Parathyroid adenoma (tissue), 2 donors: ENCODE results near the gene PHACTR2.
"Not testable (repeated sequence)": the region's sequence is repeated elsewhere in the genome, so short reads cannot be mapped to it uniquely, and the experiment has no call there.

ENCODE experiments used
- H2AFZ ChIP-seq: fragments of 300-600 bp; sonication (generic); one replicate; pipeline ENCODE4 v1.7.0; 2017; ENCODE audit warnings: antibody characterized with exemption, mild to moderate bottlenecking
- H3K27ac ChIP-seq: fragments of 300-600 bp; sonication (generic); one replicate; pipeline ENCODE4 v1.7.0; 2017
- H3K27me3 ChIP-seq: fragments of 300-600 bp; sonication (generic); one replicate; pipeline ENCODE4 v1.7.0; 2017; ENCODE audit warnings: low read length; ENCODE audit not compliant: control insufficient read depth, insufficient read depth
- H3K36me3 ChIP-seq: fragments of 300-600 bp; sonication (generic); one replicate; pipeline ENCODE4 v1.7.0; 2017; ENCODE audit warnings: low read length; ENCODE audit not compliant: control insufficient read depth, insufficient read depth
- H3K4me1 ChIP-seq: fragments of 300-600 bp; sonication (generic); one replicate; pipeline ENCODE4 v1.7.0; 2017; ENCODE audit warnings: control low read depth
- H3K4me2 ChIP-seq: fragments of 300-600 bp; sonication (generic); one replicate; pipeline ENCODE4 v1.7.0; 2017; ENCODE audit warnings: low read length
- H3K4me3 ChIP-seq: fragments of 300-600 bp; sonication (generic); one replicate; pipeline ENCODE4 v1.7.0; 2017; ENCODE audit warnings: low read depth, low read length
- H3K79me2 ChIP-seq: fragments of 300-600 bp; sonication (generic); one replicate; pipeline ENCODE4 v1.7.0; 2017; ENCODE audit warnings: control low read depth
- H3K9ac ChIP-seq: fragments of 300-600 bp; sonication (generic); one replicate; pipeline ENCODE4 v1.7.0; 2017; ENCODE audit warnings: mild to moderate bottlenecking
- H3K9me3 ChIP-seq: fragments of 300-600 bp; sonication (generic); one replicate; pipeline ENCODE4 v1.7.0; 2017; ENCODE audit warnings: low read length; ENCODE audit not compliant: control insufficient read depth
- TF ChIP-seq, protein P1 (sequence below): fragments of 300-600 bp; sonication (generic); IDR thresholded peaks from one replicate; pipeline ENCODE4 v1.7.0; 2017; ENCODE audit warnings: antibody characterized with exemption, mild to moderate bottlenecking
- donor health status: primary hyperparathyroidism.

PHACTR2 gene

GRCh38 chr6:143637691-143638090, 40.1 kb upstream of the PHACTR2 start:
- TF ChIP-seq, protein P1, sequence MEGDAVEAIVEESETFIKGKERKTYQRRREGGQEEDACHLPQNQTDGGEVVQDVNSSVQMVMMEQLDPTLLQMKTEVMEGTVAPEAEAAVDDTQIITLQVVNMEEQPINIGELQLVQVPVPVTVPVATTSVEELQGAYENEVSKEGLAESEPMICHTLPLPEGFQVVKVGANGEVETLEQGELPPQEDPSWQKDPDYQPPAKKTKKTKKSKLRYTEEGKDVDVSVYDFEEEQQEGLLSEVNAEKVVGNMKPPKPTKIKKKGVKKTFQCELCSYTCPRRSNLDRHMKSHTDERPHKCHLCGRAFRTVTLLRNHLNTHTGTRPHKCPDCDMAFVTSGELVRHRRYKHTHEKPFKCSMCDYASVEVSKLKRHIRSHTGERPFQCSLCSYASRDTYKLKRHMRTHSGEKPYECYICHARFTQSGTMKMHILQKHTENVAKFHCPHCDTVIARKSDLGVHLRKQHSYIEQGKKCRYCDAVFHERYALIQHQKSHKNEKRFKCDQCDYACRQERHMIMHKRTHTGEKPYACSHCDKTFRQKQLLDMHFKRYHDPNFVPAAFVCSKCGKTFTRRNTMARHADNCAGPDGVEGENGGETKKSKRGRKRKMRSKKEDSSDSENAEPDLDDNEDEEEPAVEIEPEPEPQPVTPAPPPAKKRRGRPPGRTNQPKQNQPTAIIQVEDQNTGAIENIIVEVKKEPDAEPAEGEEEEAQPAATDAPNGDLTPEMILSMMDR, result no peak
- Histone ChIP-seq H3K4me1 (peaks cover 3% of the 10 kb centered on the region), H3K9ac (no peak overlapping the region), H3K4me2 (no peak overlapping the region), H3K9me3 (no peaks in the 10 kb centered on the region), H3K27me3 (no peaks in the 10 kb centered on the region), H3K36me3 (no peaks in the 10 kb centered on the region), H3K79me2 (peaks cover 36% of the 10 kb centered on the region), H3K4me3 (no peak overlapping the region), H3K27ac (no peak overlapping the region), H2AFZ (no peak overlapping the region)

DNA sequence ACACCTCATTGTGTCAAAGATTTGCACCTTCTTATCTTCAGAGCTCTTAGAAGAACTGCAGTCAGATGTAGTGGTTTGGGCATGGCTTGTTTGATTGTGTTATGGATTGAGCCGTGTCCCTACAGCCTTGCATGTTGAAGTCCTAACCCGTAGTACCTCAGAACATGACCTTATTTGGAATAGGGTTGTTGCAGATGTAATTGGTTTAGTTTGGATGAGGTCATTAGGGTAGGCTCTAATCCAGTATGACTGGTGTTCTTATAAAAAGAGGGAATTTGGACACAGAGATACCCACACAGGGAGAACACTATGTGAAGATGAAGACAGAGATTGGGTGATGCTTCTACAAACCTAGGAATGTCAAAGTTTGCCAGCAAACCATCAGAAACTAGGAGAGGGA, 35.4 kb upstream of the PHACTR2 start:
- H3K9ac ChIP-seq, result no peak overlapping the region
- no peaks in the 10 kb centered on the region for H3K36me3 ChIP-seq
- H3K79me2 ChIP-seq, result peaks cover 21% of the 10 kb centered on the region
- TF ChIP-seq, protein P1, result no peak
- H3K27ac ChIP-seq, result no peak overlapping the region
- H3K4me2 ChIP-seq, result no peak overlapping the region
- no peaks in the 10 kb centered on the region for H3K9me3 ChIP-seq
- H3K4me1 ChIP-seq, result no peaks in the 10 kb centered on the region
- H3K27me3 ChIP-seq, result no peaks in the 10 kb centered on the region
- no peak overlapping the region for H3K4me3 ChIP-seq
- H2AFZ ChIP-seq, result no peak overlapping the region

- Histone ChIP-seq H3K79me2 (peaks cover 19% of the 10 kb centered on the region), H3K9me3 (no peaks in the 10 kb centered on the region), H3K4me2 (no peak overlapping the region), H3K9ac (no peak overlapping the region), H3K4me1 (no peaks in the 10 kb centered on the region), H3K4me3 (no peak overlapping the region), H3K36me3 (no peaks in the 10 kb centered on the region), H3K27me3 (no peaks in the 10 kb centered on the region), H2AFZ (no peak overlapping the region), H3K27ac (no peak overlapping the region)
- TF ChIP-seq, protein P1, result no peak
Observed at GRCh38 chr6:143647191-143647590, 30.6 kb upstream of the PHACTR2 start.

GRCh38 chr6:143647732-143648131, 30.0 kb upstream of the PHACTR2 start:
- H3K79me2 ChIP-seq, result peaks cover 19% of the 10 kb centered on the region
- no peak overlapping the region for H3K4me3 ChIP-seq
- H3K9me3 ChIP-seq, result no peaks in the 10 kb centered on the region
- no peak overlapping the region for H3K9ac ChIP-seq
- no peak overlapping the region for H3K4me2 ChIP-seq
- no peak overlapping the region for H2AFZ ChIP-seq
- TF ChIP-seq, protein P1, result no peak
- no peaks in the 10 kb centered on the region for H3K4me1 ChIP-seq
- H3K36me3 ChIP-seq, result no peaks in the 10 kb centered on the region
- no peak overlapping the region for H3K27ac ChIP-seq
- no peaks in the 10 kb centered on the region for H3K27me3 ChIP-seq

DNA sequence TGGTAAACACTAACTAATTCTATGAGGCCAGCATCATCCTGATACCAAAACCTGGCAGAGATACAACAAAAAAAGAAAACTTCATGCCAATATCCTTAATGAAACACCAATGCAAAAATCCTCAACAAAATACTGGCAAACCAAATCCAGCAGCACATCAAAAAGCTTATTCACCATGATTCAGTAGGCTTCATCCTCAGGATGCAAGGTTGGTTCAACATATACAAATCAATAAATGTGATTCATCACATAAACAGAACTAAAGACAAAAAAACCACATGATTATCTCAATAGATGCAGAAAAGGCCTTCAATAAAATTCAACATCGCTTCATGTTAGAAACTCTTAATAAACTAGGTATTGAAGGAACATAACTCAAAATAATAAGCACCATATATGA, 28.4 kb upstream of the PHACTR2 start:
- not testable (repeated sequence) for H3K27ac ChIP-seq, H3K9ac ChIP-seq, H3K27me3 ChIP-seq, H3K36me3 ChIP-seq, H3K4me3 ChIP-seq, H3K4me2 ChIP-seq, H3K4me1 ChIP-seq, H3K9me3 ChIP-seq, H2AFZ ChIP-seq
- peaks cover 19% of the 10 kb centered on the region for H3K79me2 ChIP-seq

GRCh38 chr6:143651328-143651727, 26.4 kb upstream of the PHACTR2 start:
- H3K27me3 ChIP-seq, H3K9ac ChIP-seq, H2AFZ ChIP-seq, H3K4me2 ChIP-seq, H3K36me3 ChIP-seq, H3K9me3 ChIP-seq, H3K4me3 ChIP-seq, H3K4me1 ChIP-seq, H3K27ac ChIP-seq: not testable (repeated sequence)
- peaks cover 22% of the 10 kb centered on the region for H3K79me2 ChIP-seq
